DMS153 treated with DMSO at 0.1 percent for 48 hours (cell line): Measurements from ENCODE around the gene INS.

Source experiments
- DNase-seq: peaks from one replicate; lab custom pipeline; 2025; ENCODE audit not compliant: unreplicated experiment; lab: John Stamatoyannopoulos, UW

The INS gene

GRCh38 chr11:2148595-2148994 lies 12.4 kb downstream of the INS start:
- no peak for DNase-seq

- no peak for DNase-seq
Measured at GRCh38 chr11:2147391-2147790, 13.6 kb downstream of the INS start.

- DNase-seq = no peak
Measured at GRCh38 chr11:2146051-2146450, 15.0 kb downstream of the INS start.

GRCh38 chr11:2144544-2145248 lies 16.3 kb downstream of the INS start:
- no peak for DNase-seq

- DNase-seq = no peak
Measured at GRCh38 chr11:2143799-2144543, 17.0 kb downstream of the INS start.

GRCh38 chr11:2143477-2143798 lies 17.6 kb downstream of the INS start:
- DNase-seq = no peak

- DNase-seq = no peak
Measured at GRCh38 chr11:2142762-2143202, 18.2 kb downstream of the INS start.

GRCh38 chr11:2142300-2142759 lies 18.7 kb downstream of the INS start:
- DNase-seq = no peak

GRCh38 chr11:2140411-2141400 lies 20.3 kb downstream of the INS start:
- no peak for DNase-seq

GRCh38 chr11:2139621-2140337 lies 21.2 kb downstream of the INS start:
- no peak for DNase-seq

- DNase-seq = no peak
Measured at GRCh38 chr11:2139123-2139521, 21.9 kb downstream of the INS start, which contains the start of gene IGF2. TSS of gene IGF2 (minus strand) at chr11:2139389. CDS start at chr11:2135523, 3,866 bp downstream.

GRCh38 chr11:2138431-2139122 lies 22.4 kb downstream of the INS start:
- no peak for DNase-seq

GRCh38 chr11:2138068-2138430 lies 23.0 kb downstream of the INS start:
- DNase-seq = no peak

- DNase-seq = no peak
Measured at GRCh38 chr11:2137202-2138067, 23.6 kb downstream of the INS start.

GRCh38 chr11:2136952-2137201 lies 24.1 kb downstream of the INS start:
- DNase-seq = no peak

GRCh38 chr11:2136209-2136951 lies 24.6 kb downstream of the INS start:
- DNase-seq = no peak

GRCh38 chr11:2135648-2136201 lies 25.3 kb downstream of the INS start:
- DNase-seq = no peak

- DNase-seq = no peak
Measured at GRCh38 chr11:2135018-2135569, 25.9 kb downstream of the INS start.
